Effector memory CD4-positive, alpha-beta T cell (primary cell): Measurements from ENCODE around the gene ACTR1B.

Experiments
- DNase-seq, 3 donors: peaks; one replicate each; pipeline ENCODE4 v3.0.0-alpha.2; 2020
- H3K27ac ChIP-seq: 2 replicates; pipeline ENCODE4 v1.7.0; 2013; ENCODE audit warnings: mild to moderate bottlenecking, low read length, moderate library complexity; ENCODE audit not compliant: insufficient read depth, poor library complexity, severe bottlenecking
- H3K27me3 ChIP-seq: replicated peaks from 2 replicates; pipeline ENCODE4 v1.7.0; 2013; ENCODE audit warnings: mild to moderate bottlenecking, low read length; ENCODE audit not compliant: insufficient read depth, control insufficient read depth, poor library complexity, severe bottlenecking
- H3K36me3 ChIP-seq: 2 replicates; pipeline ENCODE4 v1.7.0; 2013; ENCODE audit warnings: mild to moderate bottlenecking, low read length, moderate library complexity; ENCODE audit not compliant: control insufficient read depth, insufficient read depth
- H3K4me1 ChIP-seq: 2 replicates; pipeline ENCODE4 v1.7.0; 2013; ENCODE audit warnings: low read length, mild to moderate bottlenecking; ENCODE audit not compliant: control insufficient read depth, insufficient read depth, poor library complexity, severe bottlenecking
- H3K4me3 ChIP-seq: 2 replicates; pipeline ENCODE4 v1.7.0; 2013; ENCODE audit warnings: low read length, low read depth, mild to moderate bottlenecking; ENCODE audit not compliant: insufficient read depth, poor library complexity, severe bottlenecking
- H3K9me3 ChIP-seq: 2 replicates; pipeline ENCODE4 v1.7.0; 2013; ENCODE audit warnings: mild to moderate bottlenecking, low read length, moderate library complexity; ENCODE audit not compliant: control insufficient read depth

Gene ACTR1B

GRCh38 chr2:97659256-97660043 is 4.4 kb downstream of the ACTR1B start:
- no peak overlapping the region for H3K4me3 ChIP-seq
- no peak overlapping the region for H3K27ac ChIP-seq
- no peak for DNase-seq
- H3K27me3 ChIP-seq, result no peaks in the 10 kb centered on the region
- H3K4me1 ChIP-seq, result peaks cover 14% of the 10 kb centered on the region
- no peaks in the 10 kb centered on the region for H3K9me3 ChIP-seq
- H3K36me3 ChIP-seq, result peaks cover 51% of the 10 kb centered on the region

- no peak for DNase-seq
- Histone ChIP-seq H3K36me3 (peaks cover 51% of the 10 kb centered on the region), H3K4me1 (peaks cover 14% of the 10 kb centered on the region), H3K4me3 (no peak overlapping the region), H3K27ac (no peak overlapping the region), H3K27me3 (no peaks in the 10 kb centered on the region), H3K9me3 (no peaks in the 10 kb centered on the region)
Observed at GRCh38 chr2:97658691-97659157, 5.1 kb downstream of the ACTR1B start.

GRCh38 chr2:97657986-97658690 is 5.7 kb downstream of the ACTR1B start:
- H3K4me3 ChIP-seq, result no peak overlapping the region
- H3K4me1 ChIP-seq, result peaks cover 13% of the 10 kb centered on the region
- H3K27ac ChIP-seq, result no peak overlapping the region
- DNase-seq, result no peak
- H3K27me3 ChIP-seq, result no peaks in the 10 kb centered on the region
- peaks cover 51% of the 10 kb centered on the region for H3K36me3 ChIP-seq
- H3K9me3 ChIP-seq, result no peaks in the 10 kb centered on the region

GRCh38 chr2:97656905-97657587 is 6.8 kb downstream of the ACTR1B start:
- H3K27ac ChIP-seq, result no peak overlapping the region
- no peak overlapping the region for H3K4me3 ChIP-seq
- peaks cover 5% of the 10 kb centered on the region for H3K4me1 ChIP-seq
- H3K36me3 ChIP-seq, result peaks cover 51% of the 10 kb centered on the region
- H3K27me3 ChIP-seq, result no peaks in the 10 kb centered on the region
- DNase-seq, result no peak
- H3K9me3 ChIP-seq, result no peaks in the 10 kb centered on the region

GRCh38 chr2:97656129-97656755 is 7.6 kb downstream of the ACTR1B start:
- peaks cover 47% of the 10 kb centered on the region for H3K36me3 ChIP-seq
- H3K27me3 ChIP-seq, result no peaks in the 10 kb centered on the region
- no peaks in the 10 kb centered on the region for H3K4me1 ChIP-seq
- no peaks in the 10 kb centered on the region for H3K9me3 ChIP-seq
- no peak overlapping the region for H3K4me3 ChIP-seq
- no peak for DNase-seq
- H3K27ac ChIP-seq, result no peak overlapping the region

GRCh38 chr2:97654791-97655190 is 9.1 kb downstream of the ACTR1B start:
- no peak overlapping the region for H3K4me3 ChIP-seq
- H3K27ac ChIP-seq, result no peak overlapping the region
- no peaks in the 10 kb centered on the region for H3K4me1 ChIP-seq
- H3K9me3 ChIP-seq, result no peaks in the 10 kb centered on the region
- H3K36me3 ChIP-seq, result peaks cover 39% of the 10 kb centered on the region
- no peaks in the 10 kb centered on the region for H3K27me3 ChIP-seq
- no peak for DNase-seq

GRCh38 chr2:97654309-97654708 is 9.5 kb downstream of the ACTR1B start:
- Histone ChIP-seq H3K27ac (no peak overlapping the region), H3K27me3 (no peaks in the 10 kb centered on the region), H3K36me3 (peaks cover 35% of the 10 kb centered on the region), H3K9me3 (no peaks in the 10 kb centered on the region), H3K4me3 (no peak overlapping the region), H3K4me1 (no peaks in the 10 kb centered on the region)
- no peak for DNase-seq

- Histone ChIP-seq H3K36me3 (peaks cover 35% of the 10 kb centered on the region), H3K27ac (no peak overlapping the region), H3K9me3 (no peaks in the 10 kb centered on the region), H3K27me3 (no peaks in the 10 kb centered on the region), H3K4me1 (no peaks in the 10 kb centered on the region), H3K4me3 (no peak overlapping the region)
- no peak for DNase-seq
Observed at GRCh38 chr2:97653874-97654273, 10.0 kb downstream of the ACTR1B start.

GRCh38 chr2:97653473-97653872 is 10.4 kb downstream of the ACTR1B start:
- Histone ChIP-seq H3K9me3 (no peaks in the 10 kb centered on the region), H3K36me3 (peaks cover 35% of the 10 kb centered on the region)
- no peak for DNase-seq

More at GRCh38 chr2:97653473-97653872, 10.4 kb downstream of the ACTR1B start:
- Histone ChIP-seq H3K4me3 (no peak overlapping the region), H3K27me3 (no peaks in the 10 kb centered on the region), H3K4me1 (no peaks in the 10 kb centered on the region), H3K27ac (no peak overlapping the region)
